ENCODE measurements around the gene ESPN. TPM values are rescaled to one million over a fixed set of nuclear protein-coding genes. Genes with fewer than 3 reads are reported as not detected.

The ESPN gene
- total RNA-seq (2012; rRNA removed), result under 0.01 TPM in 1 of 2 replicates, not detected in the other

- Histone ChIP-seq H3K4me2 (ENCODE audit: low read length) (peak within 1 kb of the TSS; percentile 54), H3K4me3 (ENCODE audit: low read length) (no peak within 1 kb of the TSS), H3K9me3 (replicated peaks; ENCODE audit: low read length) (no peaks in the 10 kb centered on the region), H3K9ac (ENCODE audit: low read depth, low read length) (no peak within 1 kb of the TSS), H3K4me1 (ENCODE audit: control insufficient read depth, insufficient read depth, low read length) (peaks cover 33% of the 10 kb centered on the region), H3K36me3 (ENCODE audit: insufficient read depth, low read length) (no peaks in the 10 kb centered on the region), H3K27me3 (ENCODE audit: control insufficient read depth, insufficient read depth, low read length) (peaks cover 72% of the 10 kb centered on the region)
Observed at GRCh38 chr1:6424619-6425593, at the start of gene ESPN. TSS of gene ESPN (plus strand) at chr1:6424776. CDS start at chr1:6424956, 180 bp downstream.

GRCh38 chr1:6378096-6378746 lies 46.4 kb upstream of the ESPN start:
- Histone ChIP-seq H3K4me2 (ENCODE audit: low read length) (no peak overlapping the region), H3K9ac (ENCODE audit: low read depth, low read length) (no peak overlapping the region), H3K27me3 (ENCODE audit: control insufficient read depth, insufficient read depth, low read length) (no peaks in the 10 kb centered on the region), H3K36me3 (ENCODE audit: insufficient read depth, low read length) (no peaks in the 10 kb centered on the region), H3K4me1 (ENCODE audit: control insufficient read depth, insufficient read depth, low read length) (no peaks in the 10 kb centered on the region), H3K4me3 (ENCODE audit: low read length) (no peak overlapping the region), H3K9me3 (replicated peaks; ENCODE audit: low read length) (no peaks in the 10 kb centered on the region)

DNA sequence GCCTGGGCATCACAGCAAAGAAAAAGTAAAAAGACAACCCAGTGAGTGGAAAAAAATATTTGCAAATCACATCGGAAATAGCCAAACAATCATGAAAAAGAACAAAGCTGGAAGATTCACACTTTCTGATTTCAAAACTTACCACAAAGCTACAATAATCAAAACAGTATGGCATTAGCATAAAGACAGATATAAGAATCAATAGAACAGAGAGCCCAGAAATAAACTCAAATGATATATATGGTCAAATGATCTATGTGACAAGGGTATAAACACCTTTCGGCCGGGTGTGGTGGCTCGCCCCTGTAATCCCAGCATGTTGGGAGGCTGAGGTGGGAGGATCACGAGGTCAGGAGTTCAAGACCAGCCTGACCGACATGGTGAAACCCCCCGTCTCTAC lies 44.5 kb upstream of the ESPN start:
- no peaks in the 10 kb centered on the region for H3K36me3 ChIP-seq (ENCODE audit: insufficient read depth, low read length)
- no peak overlapping the region for H3K4me3 ChIP-seq (ENCODE audit: low read length)
- no peaks in the 10 kb centered on the region for H3K27me3 ChIP-seq (ENCODE audit: control insufficient read depth, insufficient read depth, low read length)
- H3K9me3 ChIP-seq (replicated peaks; ENCODE audit: low read length), result no peaks in the 10 kb centered on the region
- no peak overlapping the region for H3K9ac ChIP-seq (ENCODE audit: low read depth, low read length)
- peaks cover 7% of the 10 kb centered on the region for H3K4me1 ChIP-seq (ENCODE audit: control insufficient read depth, insufficient read depth, low read length)
- no peak overlapping the region for H3K4me2 ChIP-seq (ENCODE audit: low read length)

DNA sequence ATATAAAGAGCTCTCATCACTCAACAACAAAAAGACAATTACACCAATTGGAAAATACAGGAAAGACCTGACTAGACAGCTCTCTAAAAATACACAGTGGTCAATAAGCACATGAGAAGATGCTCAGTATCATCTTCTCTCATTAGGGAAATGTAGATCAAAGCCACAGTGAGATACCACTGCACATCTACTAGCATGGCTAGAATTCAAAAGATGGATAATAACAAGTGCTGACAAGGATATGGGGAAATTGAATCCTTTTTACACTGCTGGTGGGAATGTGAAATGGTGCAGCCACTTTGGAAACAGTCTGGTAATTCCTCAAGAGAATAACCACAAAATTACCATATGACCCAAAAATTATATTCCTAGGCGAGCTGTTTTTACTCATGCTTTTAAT lies 40.4 kb upstream of the ESPN start:
- Histone ChIP-seq H3K4me2 (ENCODE audit: low read length) (peak overlapping the region; percentile 91), H3K4me1 (ENCODE audit: control insufficient read depth, insufficient read depth, low read length) (peaks cover 20% of the 10 kb centered on the region), H3K9me3 (replicated peaks; ENCODE audit: low read length) (no peaks in the 10 kb centered on the region), H3K27me3 (ENCODE audit: control insufficient read depth, insufficient read depth, low read length) (no peaks in the 10 kb centered on the region), H3K9ac (ENCODE audit: low read depth, low read length) (no peak overlapping the region), H3K4me3 (ENCODE audit: low read length) (no peak overlapping the region), H3K36me3 (ENCODE audit: insufficient read depth, low read length) (no peaks in the 10 kb centered on the region)

- Histone ChIP-seq H3K27me3 (ENCODE audit: control insufficient read depth, insufficient read depth, low read length) (no peaks in the 10 kb centered on the region), H3K4me3 (ENCODE audit: low read length) (peak overlapping the region; percentile 72), H3K4me1 (ENCODE audit: control insufficient read depth, insufficient read depth, low read length) (peaks cover 20% of the 10 kb centered on the region), H3K36me3 (ENCODE audit: insufficient read depth, low read length) (no peaks in the 10 kb centered on the region), H3K9ac (ENCODE audit: low read depth, low read length) (peak overlapping the region; percentile 84), H3K4me2 (ENCODE audit: low read length) (peak overlapping the region; percentile 91), H3K9me3 (replicated peaks; ENCODE audit: low read length) (no peaks in the 10 kb centered on the region)
Observed at GRCh38 chr1:6384962-6385361, 39.6 kb upstream of the ESPN start.

DNA sequence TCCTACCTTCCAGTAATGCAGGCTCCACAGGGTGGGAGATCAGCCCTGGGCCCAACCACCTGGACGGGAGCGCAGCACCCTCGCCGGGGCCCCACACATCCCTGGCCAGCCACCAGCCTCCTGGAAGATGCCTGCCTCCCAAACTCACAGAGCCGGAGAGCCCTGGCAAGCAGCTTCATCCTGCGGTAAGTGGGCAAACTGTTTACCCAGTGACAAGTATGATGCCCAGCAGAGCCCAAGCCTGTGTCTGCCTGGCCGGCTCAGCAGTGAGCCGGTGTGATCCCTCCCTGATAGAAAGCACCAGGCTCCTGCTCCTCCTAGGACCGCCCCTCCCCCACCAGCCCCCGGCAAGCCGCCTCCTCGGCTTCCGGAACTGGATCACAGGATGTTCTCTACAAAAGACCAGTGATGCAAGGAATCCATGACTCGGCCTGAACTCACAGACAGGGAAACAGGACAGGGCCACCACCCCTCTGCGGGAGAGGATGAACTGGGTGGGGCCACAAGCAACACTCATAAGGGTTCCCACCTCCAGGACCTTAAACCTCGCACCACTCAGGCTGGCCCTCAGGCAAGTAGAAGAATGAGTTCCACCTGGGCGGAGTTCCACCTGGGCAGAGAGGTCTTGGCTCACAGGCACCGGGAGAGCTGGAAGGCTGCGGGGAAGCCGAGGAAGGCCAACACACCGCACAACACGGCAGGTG lies 38.9 kb upstream of the ESPN start:
- Histone ChIP-seq H3K4me2 (ENCODE audit: low read length) (peak overlapping the region; percentile 91), H3K9ac (ENCODE audit: low read depth, low read length) (peak overlapping the region; percentile 84), H3K27me3 (ENCODE audit: control insufficient read depth, insufficient read depth, low read length) (no peaks in the 10 kb centered on the region), H3K9me3 (replicated peaks; ENCODE audit: low read length) (no peaks in the 10 kb centered on the region), H3K4me1 (ENCODE audit: control insufficient read depth, insufficient read depth, low read length) (peaks cover 20% of the 10 kb centered on the region), H3K36me3 (ENCODE audit: insufficient read depth, low read length) (no peaks in the 10 kb centered on the region), H3K4me3 (ENCODE audit: low read length) (peak overlapping the region; percentile 72)

GRCh38 chr1:6386371-6386949 lies 38.1 kb upstream of the ESPN start:
- H3K9ac ChIP-seq (ENCODE audit: low read depth, low read length), result peak overlapping the region; percentile 84
- peak overlapping the region; percentile 72 for H3K4me3 ChIP-seq (ENCODE audit: low read length)
- no peaks in the 10 kb centered on the region for H3K36me3 ChIP-seq (ENCODE audit: insufficient read depth, low read length)
- H3K4me1 ChIP-seq (ENCODE audit: control insufficient read depth, insufficient read depth, low read length), result peaks cover 20% of the 10 kb centered on the region
- peak overlapping the region; percentile 91 for H3K4me2 ChIP-seq (ENCODE audit: low read length)
- H3K9me3 ChIP-seq (replicated peaks; ENCODE audit: low read length), result no peaks in the 10 kb centered on the region
- H3K27me3 ChIP-seq (ENCODE audit: control insufficient read depth, insufficient read depth, low read length), result no peaks in the 10 kb centered on the region

GRCh38 chr1:6389971-6390370 lies 34.6 kb upstream of the ESPN start:
- Histone ChIP-seq H3K36me3 (ENCODE audit: insufficient read depth, low read length) (no peaks in the 10 kb centered on the region), H3K4me1 (ENCODE audit: control insufficient read depth, insufficient read depth, low read length) (peaks cover 27% of the 10 kb centered on the region), H3K4me3 (ENCODE audit: low read length) (no peak overlapping the region), H3K27me3 (ENCODE audit: control insufficient read depth, insufficient read depth, low read length) (no peaks in the 10 kb centered on the region), H3K9ac (ENCODE audit: low read depth, low read length) (no peak overlapping the region), H3K4me2 (ENCODE audit: low read length) (no peak overlapping the region), H3K9me3 (replicated peaks; ENCODE audit: low read length) (no peaks in the 10 kb centered on the region)

GRCh38 chr1:6391951-6392808 lies 32.4 kb upstream of the ESPN start:
- H3K27me3 ChIP-seq (ENCODE audit: control insufficient read depth, insufficient read depth, low read length), result no peaks in the 10 kb centered on the region
- H3K4me3 ChIP-seq (ENCODE audit: low read length), result peak overlapping the region; percentile 81
- no peaks in the 10 kb centered on the region for H3K9me3 ChIP-seq (replicated peaks; ENCODE audit: low read length)
- peaks cover 13% of the 10 kb centered on the region for H3K4me1 ChIP-seq (ENCODE audit: control insufficient read depth, insufficient read depth, low read length)
- peak overlapping the region; percentile 85 for H3K9ac ChIP-seq (ENCODE audit: low read depth, low read length)
- H3K36me3 ChIP-seq (ENCODE audit: insufficient read depth, low read length), result no peaks in the 10 kb centered on the region
- peak overlapping the region; percentile 77 for H3K4me2 ChIP-seq (ENCODE audit: low read length)

GRCh38 chr1:6392809-6393399 lies 31.7 kb upstream of the ESPN start:
- Histone ChIP-seq H3K36me3 (ENCODE audit: insufficient read depth, low read length) (no peaks in the 10 kb centered on the region), H3K9ac (ENCODE audit: low read depth, low read length) (peak overlapping the region; percentile 85), H3K4me1 (ENCODE audit: control insufficient read depth, insufficient read depth, low read length) (peaks cover 13% of the 10 kb centered on the region), H3K4me2 (ENCODE audit: low read length) (peak overlapping the region; percentile 77), H3K27me3 (ENCODE audit: control insufficient read depth, insufficient read depth, low read length) (no peaks in the 10 kb centered on the region), H3K4me3 (ENCODE audit: low read length) (peak overlapping the region; percentile 81), H3K9me3 (replicated peaks; ENCODE audit: low read length) (no peaks in the 10 kb centered on the region)

Measured in skeletal muscle satellite cell (primary cell).